ENCODE results near the gene SPEM3. TPM values are rescaled to one million over a fixed set of nuclear protein-coding genes. Genes with fewer than 3 reads are reported as not detected.
A peak's percentile ranks its signal among the peaks of the same experiment; 100 is the strongest.

SPEM3 gene
- total RNA-seq, 2 experiments from 2014 or later = not detected

GRCh38 chr17:7408863-7409262 lies 19.8 kb upstream of the SPEM3 start:
- POLR2A ChIA-PET = interaction anchor here (1.1 to 1.4 kb wide), 3 partner anchors 10 to 28 kb away, joined by 3 to 4 read pairs (median 4); partner anchors contain the start of gene SPEM2
- no peak for ATAC-seq
- peaks cover 9% of the 10 kb centered on the region for H3K4me1 Mint-ChIP-seq (ENCODE audit: low read depth)
- peaks cover 2% of the 10 kb centered on the region for H3K27me3 Mint-ChIP-seq
- H3K36me3 Mint-ChIP-seq (ENCODE audit: low read depth) = no peaks in the 10 kb centered on the region
- DNase-seq = peak; percentile 25
- no peaks in the 10 kb centered on the region for H3K9me3 Mint-ChIP-seq
- peak overlapping the region; percentile 31 for H3K27ac Mint-ChIP-seq
- CTCF ChIA-PET = no interaction called here
- TF ChIP-seq CTCF (IDR thresholded peaks at IDR 0.05) = no peak
- H3K4me3 Mint-ChIP-seq = peak overlapping the region; percentile 41
- intact Hi-C loops (cut with micrococcal nuclease) = no loop called here

- intact Hi-C loops (cut with micrococcal nuclease) = no loop called here
- Mint-ChIP-seq H3K36me3 (ENCODE audit: low read depth) (no peaks in the 10 kb centered on the region), H3K27ac (no peak overlapping the region), H3K9me3 (no peaks in the 10 kb centered on the region), H3K4me3 (no peak overlapping the region), H3K4me1 (ENCODE audit: low read depth) (peaks cover 9% of the 10 kb centered on the region), H3K27me3 (peaks cover 2% of the 10 kb centered on the region)
- ChIA-PET POLR2A (interaction anchor here (1.1 to 1.4 kb wide), 3 partner anchors 9 to 27 kb away, joined by 3 to 4 read pairs (median 4); partner anchors contain the start of gene SPEM2), CTCF (no interaction called here)
- no peak for DNase-seq
- no peak for TF ChIP-seq CTCF (IDR thresholded peaks at IDR 0.05)
- ATAC-seq = no peak
Measured at GRCh38 chr17:7409716-7410115, 18.9 kb upstream of the SPEM3 start.

- ChIA-PET POLR2A (interaction anchor here (0.6 kb wide), 1 partner anchor 15 kb away, joined by 3 read pairs; the partner anchor contains the start of gene SPEM2), CTCF (no interaction called here)
- peaks cover 6% of the 10 kb centered on the region for H3K4me1 Mint-ChIP-seq (ENCODE audit: low read depth)
- no peak for TF ChIP-seq CTCF (IDR thresholded peaks at IDR 0.05)
- H3K36me3 Mint-ChIP-seq (ENCODE audit: low read depth) = no peaks in the 10 kb centered on the region
- intact Hi-C loops (cut with micrococcal nuclease) = no loop called here
- peaks cover 2% of the 10 kb centered on the region for H3K27me3 Mint-ChIP-seq
- no peak for DNase-seq
- H3K27ac Mint-ChIP-seq = no peak overlapping the region
- no peak for ATAC-seq
- H3K9me3 Mint-ChIP-seq = no peaks in the 10 kb centered on the region
- no peak overlapping the region for H3K4me3 Mint-ChIP-seq
Measured at GRCh38 chr17:7410634-7411426, 17.8 kb upstream of the SPEM3 start.

GRCh38 chr17:7411427-7411750 lies 17.3 kb upstream of the SPEM3 start:
- intact Hi-C loops (cut with micrococcal nuclease) = no loop called here
- DNase-seq = no peak
- no peaks in the 10 kb centered on the region for H3K27me3 Mint-ChIP-seq
- H3K36me3 Mint-ChIP-seq (ENCODE audit: low read depth) = no peaks in the 10 kb centered on the region
- no peak for ATAC-seq
- no peak for TF ChIP-seq CTCF (IDR thresholded peaks at IDR 0.05)
- ChIA-PET CTCF (no interaction called here), POLR2A (interaction anchor here (0.6 kb wide), 1 partner anchor 14 kb away, joined by 3 read pairs; the partner anchor contains the start of gene SPEM2)
- H3K27ac Mint-ChIP-seq = no peak overlapping the region
- H3K4me3 Mint-ChIP-seq = no peak overlapping the region
- peaks cover 4% of the 10 kb centered on the region for H3K4me1 Mint-ChIP-seq (ENCODE audit: low read depth)
- H3K9me3 Mint-ChIP-seq = no peaks in the 10 kb centered on the region

- H3K27me3 Mint-ChIP-seq = no peaks in the 10 kb centered on the region
- no peak overlapping the region for H3K27ac Mint-ChIP-seq
- H3K36me3 Mint-ChIP-seq (ENCODE audit: low read depth) = no peaks in the 10 kb centered on the region
- intact Hi-C loops (cut with micrococcal nuclease) = no loop called here
- ChIA-PET POLR2A (interaction anchor here (0.8 to 1.8 kb wide), 2 partner anchors 11 to 22 kb away, joined by 3 to 6 read pairs; partner anchors contain the start of gene TMEM102), CTCF (interaction anchor here (1.0 kb wide), 1 partner anchor 16 kb away, joined by 4 read pairs; no protein-coding TSS in a partner anchor)
- no peak for DNase-seq
- no peak for TF ChIP-seq CTCF (IDR thresholded peaks at IDR 0.05)
- H3K4me1 Mint-ChIP-seq (ENCODE audit: low read depth) = peaks cover 4% of the 10 kb centered on the region
- ATAC-seq = peak; percentile 27
- H3K4me3 Mint-ChIP-seq = no peak overlapping the region
- no peaks in the 10 kb centered on the region for H3K9me3 Mint-ChIP-seq
Measured at GRCh38 chr17:7413346-7413985, 15.2 kb upstream of the SPEM3 start.

Measured in activated CD8-positive, alpha-beta T cell treated with anti-CD3 and anti-CD28 coated beads for 36 hours (primary cell).